Islet precursor cell (in vitro differentiated cells): ENCODE data around the gene ABCA6.
"Not testable (repeated sequence)": the region's sequence is repeated elsewhere in the genome, so short reads cannot be mapped to it uniquely, and the experiment has no call there.

ENCODE experiments used
- DNase-seq: peaks from one replicate; pipeline ENCODE4 v3.0.0-alpha.2; 2018

The ABCA6 gene

GRCh38 chr17:69141431-69142174 lies at the start of gene ABCA6:
Gene ABCA6 (minus strand): TSS chr17:69141895. CDS start chr17:69140703, 1,192 bp downstream.
- DNase-seq, result no peak

- no peak for DNase-seq
These were observed 47.1 kb upstream of the ABCA6 start for GRCh38 chr17:69188796-69189195.

GRCh38 chr17:69188064-69188463 lies 46.4 kb upstream of the ABCA6 start:
- DNase-seq, result no peak

- peak; percentile 51 for DNase-seq
These were observed 45.6 kb upstream of the ABCA6 start for GRCh38 chr17:69187294-69187693.

- DNase-seq, result no peak
These were observed 37.7 kb upstream of the ABCA6 start for GRCh38 chr17:69179227-69179952.

- DNase-seq, result no peak
These were observed 34.7 kb upstream of the ABCA6 start for GRCh38 chr17:69176457-69176795.

- no peak for DNase-seq
These were observed 34.1 kb upstream of the ABCA6 start for GRCh38 chr17:69175625-69176456.

GRCh38 chr17:69175262-69175624 lies 33.5 kb upstream of the ABCA6 start:
- DNase-seq, result no peak

- no peak for DNase-seq
These were observed 31.4 kb upstream of the ABCA6 start for GRCh38 chr17:69173118-69173517.

- DNase-seq, result no peak
These were observed 28.7 kb upstream of the ABCA6 start for GRCh38 chr17:69170377-69170776.

GRCh38 chr17:69168642-69169041 lies 26.9 kb upstream of the ABCA6 start:
- DNase-seq, result not testable (repeated sequence)

- DNase-seq, result no peak
These were observed 25.3 kb upstream of the ABCA6 start for GRCh38 chr17:69166957-69167356.

GRCh38 chr17:69164206-69164605 lies 22.5 kb upstream of the ABCA6 start:
- DNase-seq, result no peak

GRCh38 chr17:69159418-69159817 lies 17.7 kb upstream of the ABCA6 start:
- DNase-seq, result no peak

GRCh38 chr17:69154267-69154666 lies 12.6 kb upstream of the ABCA6 start:
- no peak for DNase-seq

- no peak for DNase-seq
These were observed 8.6 kb upstream of the ABCA6 start for GRCh38 chr17:69150333-69150732.

- DNase-seq, result no peak
These were observed 5.8 kb upstream of the ABCA6 start for GRCh38 chr17:69147460-69147859.

GRCh38 chr17:69144331-69145255 lies 2.9 kb upstream of the ABCA6 start:
- DNase-seq, result no peak

GRCh38 chr17:69143683-69144231 lies 2.1 kb upstream of the ABCA6 start:
- no peak for DNase-seq

- DNase-seq, result no peak
These were observed 1.5 kb upstream of the ABCA6 start for GRCh38 chr17:69143151-69143550.

GRCh38 chr17:69142175-69142802 lies 594 bp upstream of the ABCA6 start:
- no peak for DNase-seq

GRCh38 chr17:69134112-69134511 lies 7.6 kb downstream of the ABCA6 start:
- DNase-seq, result no peak
